T1000 (cell line): ENCODE results near the gene CR1.
A peak's percentile ranks its signal among the peaks of the same experiment; 100 is the strongest.
"Not testable (repeated sequence)": the region's sequence is repeated elsewhere in the genome, so short reads cannot be mapped to it uniquely, and the experiment has no call there.

Experiments used
- DNase-seq: peaks from one replicate; lab custom pipeline; 2025; ENCODE audit warnings: mixed read lengths; lab: John Stamatoyannopoulos, UW

Gene CR1

DNA sequence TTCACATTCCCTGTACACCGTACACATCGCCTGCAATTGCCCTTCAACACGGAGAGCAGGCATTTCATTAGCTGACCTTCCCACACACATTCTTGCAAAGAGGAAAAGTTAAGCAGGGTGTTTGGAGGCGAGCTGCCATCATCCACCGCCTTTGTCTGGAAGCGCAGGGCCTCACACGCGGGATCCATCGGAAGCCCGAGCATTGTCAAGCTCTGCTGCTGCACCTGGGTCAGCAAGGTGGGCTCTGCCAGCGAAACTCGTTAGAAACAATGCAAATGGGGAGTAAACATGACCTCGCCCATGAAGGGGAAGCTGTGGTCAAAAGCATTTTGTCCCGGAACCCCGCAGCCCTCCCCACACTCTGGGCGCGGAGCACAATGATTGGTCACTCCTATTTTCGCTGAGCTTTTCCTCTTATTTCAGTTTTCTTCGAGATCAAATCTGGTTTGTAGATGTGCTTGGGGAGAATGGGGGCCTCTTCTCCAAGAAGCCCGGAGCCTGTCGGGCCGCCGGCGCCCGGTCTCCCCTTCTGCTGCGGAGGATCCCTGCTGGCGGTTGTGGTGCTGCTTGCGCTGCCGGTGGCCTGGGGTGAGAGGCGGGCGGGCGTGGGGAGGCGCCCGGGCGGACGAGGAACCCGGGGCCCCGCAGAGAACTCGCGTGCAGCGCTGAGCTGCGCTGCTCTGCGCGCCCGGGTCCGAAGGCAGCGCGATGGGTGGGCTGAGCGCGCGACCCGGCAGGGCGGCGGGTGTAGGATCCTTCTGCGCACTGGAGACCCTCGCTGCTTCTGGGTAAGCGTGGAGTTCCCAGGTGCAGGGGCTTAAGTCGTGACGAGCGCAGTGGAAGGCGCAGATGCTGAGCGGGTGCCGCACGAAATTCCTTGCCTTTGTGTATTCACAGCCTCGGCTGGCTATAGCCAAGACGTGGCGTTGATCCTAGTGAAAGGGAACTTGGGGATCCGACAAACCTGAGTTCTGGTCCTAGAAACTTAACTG is at the start of gene CR1:
TSS of gene CR1 (plus strand) at position 357 of the 992 bp plus-strand sequence. CDS start at position 468, 111 bp downstream.
- DNase-seq = no peak

DNA sequence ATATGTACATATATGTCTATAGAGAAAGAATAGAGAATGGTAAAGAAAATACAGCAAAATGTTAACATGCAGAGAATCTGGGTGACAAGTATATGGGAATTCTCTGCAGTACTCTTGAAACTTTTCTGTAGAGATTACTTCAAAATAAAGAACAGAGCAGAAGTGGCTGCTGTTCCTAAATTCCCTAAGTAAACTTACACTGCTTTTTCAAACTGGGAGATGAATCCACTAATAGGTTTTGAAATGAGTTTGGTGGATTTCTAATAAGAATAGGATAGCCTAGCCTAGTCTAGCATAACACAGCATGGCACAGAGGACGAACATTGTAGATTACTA is 42.3 kb upstream of the CR1 start:
- no peak for DNase-seq

GRCh38 chr1:207454046-207454964 is 41.7 kb upstream of the CR1 start, which contains the start of gene CR2:
TSS of gene CR2 (plus strand) at chr1:207454328. CDS start at chr1:207454419, 91 bp downstream.
- no peak for DNase-seq

DNA sequence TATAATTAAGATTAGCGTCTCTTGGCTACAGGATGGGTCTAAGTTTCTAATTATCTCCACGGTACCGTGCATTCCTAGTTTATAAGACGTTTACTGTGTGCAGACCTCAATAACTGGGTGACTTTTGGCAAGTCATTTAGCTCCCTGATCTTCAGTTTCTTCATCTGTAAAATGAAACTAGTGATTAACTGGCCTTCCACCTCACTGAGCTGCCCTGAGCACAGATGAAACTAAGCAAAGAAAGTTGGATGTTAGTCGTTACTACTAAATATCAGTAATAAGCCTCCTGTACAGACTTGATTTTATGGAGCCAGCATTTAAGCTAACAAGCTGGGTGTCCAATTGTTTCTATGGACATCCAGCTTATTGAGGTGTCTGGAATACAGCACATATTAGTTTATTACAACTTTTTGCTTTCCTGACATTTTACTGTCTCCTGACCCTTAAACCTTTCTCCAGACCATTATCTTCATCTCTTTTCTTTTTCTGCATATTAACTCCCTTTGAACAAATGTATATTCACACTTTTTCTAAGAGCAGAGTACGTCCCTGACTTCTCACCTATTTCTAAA is 40.7 kb upstream of the CR1 start:
- DNase-seq = no peak

- DNase-seq = no peak
Observed at GRCh38 chr1:207458414-207458813, 37.5 kb upstream of the CR1 start.

DNA sequence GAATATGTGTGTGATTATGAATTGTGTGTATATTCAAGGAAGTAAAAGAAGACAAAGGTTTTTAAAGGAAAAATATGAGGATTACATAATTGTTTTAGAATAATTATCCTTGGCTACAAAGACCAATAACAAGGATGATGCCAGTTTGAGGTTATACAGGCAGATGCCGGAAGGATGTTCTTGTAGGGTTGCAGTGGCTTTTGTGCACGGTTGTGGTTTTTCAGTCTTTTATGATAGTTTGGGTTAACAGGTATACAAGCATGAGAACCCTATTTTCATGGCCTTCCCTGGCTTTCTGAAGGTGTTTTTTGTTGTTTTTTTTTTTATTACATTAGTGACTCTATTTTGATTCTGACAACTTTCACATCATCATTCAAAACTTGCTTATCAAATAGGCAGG is 36.9 kb upstream of the CR1 start:
- DNase-seq = no peak

DNA sequence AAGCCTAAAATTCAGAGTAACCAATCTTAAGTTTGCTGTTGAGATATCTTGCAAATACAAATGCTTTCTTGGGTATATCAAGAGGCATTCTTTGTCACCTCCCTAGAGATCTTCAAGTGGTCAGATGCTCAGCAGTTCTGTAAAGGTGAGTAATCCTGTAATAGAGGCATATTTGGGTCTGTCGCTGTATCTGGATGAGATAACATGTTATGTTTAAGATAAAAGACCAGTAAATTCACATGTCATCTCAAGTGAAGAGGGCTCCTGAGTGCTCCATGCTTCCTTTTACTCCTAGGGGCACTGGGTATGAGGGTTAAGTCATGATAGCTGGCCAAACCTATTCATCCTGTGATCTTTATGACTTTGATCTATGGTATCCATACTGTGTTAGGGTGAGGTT is 34.3 kb upstream of the CR1 start:
- DNase-seq = no peak

DNA sequence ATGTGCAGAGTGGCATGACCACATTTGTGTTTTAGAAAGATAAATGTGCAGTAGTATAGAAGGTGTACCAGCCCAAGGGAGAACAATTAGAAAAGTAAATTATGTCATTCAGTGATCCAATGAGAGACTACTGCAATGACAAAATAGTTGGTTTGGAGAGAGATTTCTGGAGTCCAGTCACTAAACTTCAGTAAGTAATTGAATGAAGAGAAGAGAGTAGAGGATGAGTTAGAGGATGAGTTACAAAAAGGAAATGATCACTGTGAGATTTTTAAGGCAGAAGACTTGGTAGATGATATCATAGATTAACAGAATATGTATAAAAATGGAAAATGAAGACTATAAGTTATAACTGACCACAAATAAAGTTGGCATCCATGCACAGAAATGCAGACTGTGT is 33.4 kb upstream of the CR1 start:
- no peak for DNase-seq

- no peak for DNase-seq
Observed at GRCh38 chr1:207463021-207463420, 32.9 kb upstream of the CR1 start.

DNA sequence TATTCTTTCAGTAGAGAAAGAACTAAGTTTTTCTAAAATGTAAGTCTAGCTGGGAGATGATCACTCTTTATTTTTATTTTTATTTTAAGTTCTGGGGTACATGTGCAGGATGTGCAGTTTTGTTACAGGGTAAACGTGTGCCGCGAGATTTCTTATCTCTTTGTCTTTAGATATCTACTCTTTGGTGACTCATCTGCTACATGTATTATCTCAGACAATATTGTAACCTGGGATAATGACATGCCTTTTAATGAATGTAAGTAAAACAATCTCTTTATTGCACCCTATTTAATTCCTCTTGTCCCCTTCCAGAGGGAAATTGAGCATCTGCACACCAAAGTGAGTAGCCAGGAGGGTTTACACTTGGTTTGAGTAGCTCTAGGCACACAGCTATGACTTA is 32.4 kb upstream of the CR1 start:
- no peak for DNase-seq

GRCh38 chr1:207470927-207471326 is 25.0 kb upstream of the CR1 start:
- no peak for DNase-seq

GRCh38 chr1:207474210-207474609 is 21.7 kb upstream of the CR1 start:
- no peak for DNase-seq

DNA sequence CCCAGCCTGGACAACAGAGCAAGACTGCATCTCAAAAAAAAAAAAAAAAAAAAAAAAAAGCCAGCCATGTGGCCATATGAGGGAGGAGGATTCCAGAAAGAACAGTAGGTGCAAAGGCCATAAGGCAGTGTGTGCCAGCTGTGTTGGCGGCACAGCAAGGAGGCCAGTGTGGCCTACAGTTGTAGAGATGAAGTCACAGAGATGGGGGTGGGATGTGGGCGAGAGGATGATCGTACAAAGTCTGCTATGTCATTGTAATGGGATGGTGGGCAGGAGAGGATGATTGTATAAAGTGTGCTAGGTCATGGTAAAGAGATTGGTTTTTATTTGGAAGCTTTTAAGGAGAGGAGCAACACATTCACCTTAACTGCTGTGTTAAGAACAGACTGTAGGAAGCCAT is 9.8 kb upstream of the CR1 start:
- no peak for DNase-seq

- no peak for DNase-seq
Observed at GRCh38 chr1:207487636-207488035, 8.3 kb upstream of the CR1 start.

DNA sequence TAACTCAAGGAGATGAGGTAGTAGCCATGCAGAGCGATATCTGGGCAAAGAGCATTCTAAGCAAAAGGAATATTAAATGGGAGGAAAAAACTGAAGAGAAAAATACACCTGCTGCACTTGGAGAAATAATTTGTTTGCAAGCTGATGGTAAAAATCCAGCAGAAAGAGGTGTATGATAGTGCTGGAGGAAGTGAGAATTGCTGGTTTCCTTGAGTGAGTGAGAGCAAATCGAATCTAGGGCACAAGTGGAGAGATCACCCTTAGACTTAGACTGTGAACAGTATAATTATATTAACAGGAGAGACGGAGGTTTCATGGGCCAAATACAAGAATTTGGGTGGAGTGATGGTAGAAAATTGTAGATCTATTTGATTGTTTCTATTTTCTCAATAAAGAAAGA is 2.7 kb upstream of the CR1 start:
- no peak for DNase-seq

- no peak for DNase-seq
Observed at GRCh38 chr1:207494171-207494570, 1.8 kb upstream of the CR1 start.

- not testable (repeated sequence) for DNase-seq
Observed at GRCh38 chr1:207495281-207495680, 676 bp upstream of the CR1 start.

- no peak for DNase-seq
Observed at GRCh38 chr1:207497941-207498340, 2.0 kb downstream of the CR1 start.

- DNase-seq = peak; percentile 40
Observed at GRCh38 chr1:207499573-207499972, 3.6 kb downstream of the CR1 start.

GRCh38 chr1:207500306-207500705 is 4.3 kb downstream of the CR1 start:
- DNase-seq = no peak

DNA sequence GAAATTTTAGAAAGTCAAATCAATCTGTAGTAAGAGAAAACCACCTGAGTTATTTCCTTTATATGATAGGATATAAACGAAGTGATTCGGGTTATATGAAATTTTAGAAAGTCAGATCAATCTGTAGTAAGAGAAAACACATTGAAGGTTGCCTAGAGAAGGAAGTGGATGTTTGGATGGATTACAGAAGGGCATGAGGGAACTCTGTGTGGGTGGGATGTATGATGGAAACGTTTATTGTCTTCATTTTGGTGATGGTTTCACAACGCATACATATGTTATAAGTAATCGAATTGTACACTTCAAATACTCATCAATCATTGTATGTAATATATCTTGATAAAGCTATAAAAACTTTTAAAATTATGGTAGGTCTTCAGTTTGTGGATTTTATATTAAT is 5.1 kb downstream of the CR1 start:
- no peak for DNase-seq

GRCh38 chr1:207502726-207503125 is 6.8 kb downstream of the CR1 start:
- no peak for DNase-seq
